Testis (tissue), 2 donors: ENCODE results near the gene PRR7.

Experiments used
- POLR2A ChIP-seq: fragments of 450-650 bp; IDR thresholded peaks from one replicate; pipeline ENCODE4 v1.6.1; 2017; ENCODE audit warnings: antibody characterized with exemption, mild to moderate bottlenecking, moderate library complexity
- TF ChIP-seq, protein P1 (sequence below), 3 experiments: fragments of 450-650 bp in 2 of 3; fragments of 200-600 bp in 1 of 3; sonication (generic) in 1 of 3; IDR thresholded peaks; one replicate each; pipeline ENCODE4 v1.5.1; 2016 to 2019; ENCODE audit warnings: antibody characterized with exemption in 3 of 3, mild to moderate bottlenecking in 2 of 3, moderate library complexity in 1 of 3

DNA sequence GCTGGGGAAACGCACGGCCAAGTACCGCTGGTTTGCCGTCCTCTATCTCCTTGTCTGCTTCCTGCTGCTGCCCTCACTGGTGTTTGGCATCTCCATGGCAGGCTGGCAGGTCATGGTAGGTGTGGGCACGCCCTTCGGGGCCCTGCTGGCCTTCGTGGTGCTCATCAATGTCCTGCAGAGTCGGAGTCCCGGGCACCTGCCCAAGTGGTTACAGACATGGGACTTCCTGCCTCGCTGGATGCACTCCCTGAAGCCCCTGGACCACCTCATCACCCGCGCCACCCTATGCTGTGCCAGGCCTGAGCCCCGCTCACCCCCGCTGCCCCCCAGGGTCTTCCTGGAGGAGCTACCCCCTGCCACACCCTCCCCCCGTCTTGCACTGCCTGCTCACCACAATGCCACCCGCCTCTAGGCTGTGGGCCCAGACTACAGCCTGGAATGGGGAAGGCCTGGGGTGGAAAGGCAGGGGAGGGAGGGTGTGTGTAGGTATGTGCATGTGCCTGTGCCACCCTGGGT lies 48.7 kb upstream of the PRR7 start:
- TF ChIP-seq, protein P1, sequence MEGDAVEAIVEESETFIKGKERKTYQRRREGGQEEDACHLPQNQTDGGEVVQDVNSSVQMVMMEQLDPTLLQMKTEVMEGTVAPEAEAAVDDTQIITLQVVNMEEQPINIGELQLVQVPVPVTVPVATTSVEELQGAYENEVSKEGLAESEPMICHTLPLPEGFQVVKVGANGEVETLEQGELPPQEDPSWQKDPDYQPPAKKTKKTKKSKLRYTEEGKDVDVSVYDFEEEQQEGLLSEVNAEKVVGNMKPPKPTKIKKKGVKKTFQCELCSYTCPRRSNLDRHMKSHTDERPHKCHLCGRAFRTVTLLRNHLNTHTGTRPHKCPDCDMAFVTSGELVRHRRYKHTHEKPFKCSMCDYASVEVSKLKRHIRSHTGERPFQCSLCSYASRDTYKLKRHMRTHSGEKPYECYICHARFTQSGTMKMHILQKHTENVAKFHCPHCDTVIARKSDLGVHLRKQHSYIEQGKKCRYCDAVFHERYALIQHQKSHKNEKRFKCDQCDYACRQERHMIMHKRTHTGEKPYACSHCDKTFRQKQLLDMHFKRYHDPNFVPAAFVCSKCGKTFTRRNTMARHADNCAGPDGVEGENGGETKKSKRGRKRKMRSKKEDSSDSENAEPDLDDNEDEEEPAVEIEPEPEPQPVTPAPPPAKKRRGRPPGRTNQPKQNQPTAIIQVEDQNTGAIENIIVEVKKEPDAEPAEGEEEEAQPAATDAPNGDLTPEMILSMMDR (IDR thresholded peaks at IDR 0.05): no peak
- TF ChIP-seq POLR2A: no peak
